Urothelium cell line (cell line): Measurements from ENCODE around the gene PLTP.

Experiments
- DNase-seq: peaks from one replicate; pipeline ENCODE4 v3.0.0; 2011; ENCODE audit warnings: low spot score, mixed read lengths
- FAIRE-seq: peaks from 2 replicates; lab custom pipeline; 2011; peaks lifted over from hg19 to GRCh38; lab: Jason Lieb, UNC

PLTP gene

GRCh38 chr20:45921337-45922189 lies 9.6 kb upstream of the PLTP start:
- FAIRE-seq (no peak), DNase-seq (no peak)

GRCh38 chr20:45920462-45921336 lies 8.7 kb upstream of the PLTP start:
- FAIRE-seq (no peak), DNase-seq (no peak)

- FAIRE-seq (no peak), DNase-seq (no peak)
Measured at GRCh38 chr20:45919542-45920399, 7.8 kb upstream of the PLTP start.

- no peak for DNase-seq
- FAIRE-seq, result no peak
Measured at GRCh38 chr20:45918779-45919537, 7.0 kb upstream of the PLTP start.

GRCh38 chr20:45918182-45918737 lies 6.3 kb upstream of the PLTP start:
- no peak for DNase-seq
- no peak for FAIRE-seq

GRCh38 chr20:45917790-45918141 lies 5.8 kb upstream of the PLTP start:
- no peak for FAIRE-seq
- DNase-seq, result no peak

- FAIRE-seq (no peak), DNase-seq (no peak)
Measured at GRCh38 chr20:45913116-45913515, 1.2 kb upstream of the PLTP start.

GRCh38 chr20:45912344-45912682 lies 358 bp upstream of the PLTP start:
- no peak for FAIRE-seq
- DNase-seq, result no peak

- FAIRE-seq (no peak), DNase-seq (peak; percentile 58)
Measured at GRCh38 chr20:45910670-45911485, 1.1 kb downstream of the PLTP start.

- FAIRE-seq (no peak), DNase-seq (no peak)
Measured at GRCh38 chr20:45909817-45910669, 1.9 kb downstream of the PLTP start.

- no peak for FAIRE-seq
- DNase-seq, result no peak
Measured at GRCh38 chr20:45909336-45909808, 2.6 kb downstream of the PLTP start.

- DNase-seq, result no peak
- FAIRE-seq, result no peak
Measured at GRCh38 chr20:45908084-45908483, 3.9 kb downstream of the PLTP start.

- DNase-seq, result no peak
- no peak for FAIRE-seq
Measured at GRCh38 chr20:45907219-45907948, 4.6 kb downstream of the PLTP start.

- no peak for FAIRE-seq
Measured at GRCh38 chr20:45905505-45906079, 6.4 kb downstream of the PLTP start.

GRCh38 chr20:45904583-45905504 lies 7.1 kb downstream of the PLTP start:
- FAIRE-seq, result no peak

More at GRCh38 chr20:45905505-45906079, 6.4 kb downstream of the PLTP start:
- peak; percentile 78 for DNase-seq

GRCh38 chr20:45902199-45902701 lies 9.7 kb downstream of the PLTP start:
- FAIRE-seq (no peak), DNase-seq (no peak)

More at GRCh38 chr20:45904583-45905504, 7.1 kb downstream of the PLTP start:
- no peak for DNase-seq
